ENCODE data around the gene RBMX.

DNA sequence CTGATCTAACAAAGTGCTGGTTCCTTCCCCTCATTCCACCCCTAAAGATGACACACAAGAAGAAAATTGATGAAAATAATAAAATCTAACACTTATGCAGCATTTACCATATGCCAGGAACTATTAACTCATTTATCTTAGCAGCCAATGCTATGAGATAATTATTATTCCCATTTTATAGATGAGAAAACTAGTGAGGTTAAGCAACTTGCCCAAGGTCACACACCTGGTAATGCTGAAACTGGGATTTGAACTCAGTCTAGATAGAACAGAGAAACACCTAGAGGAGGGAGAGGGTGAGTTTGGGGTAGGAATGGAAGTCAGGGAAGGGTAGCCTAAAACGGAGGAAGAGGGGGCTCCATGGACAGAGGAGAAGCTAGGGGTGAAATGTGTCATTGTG is 18.6 kb downstream of the RBMX start:
- TF ChIP-seq CTCF (IDR thresholded peaks at IDR 0.05; ENCODE audit: low read depth, low read length): no peak
- no peak for TF ChIP-seq POLR2A (IDR thresholded peaks at IDR 0.05; ENCODE audit: extremely low read depth, insufficient read length)
- TF ChIP-seq MYC (IDR thresholded peaks at IDR 0.05; ENCODE audit: low read depth, low read length): no peak
- no peak for TF ChIP-seq MAX (IDR thresholded peaks at IDR 0.05; ENCODE audit: low read depth, low read length)
